Osteoblast (primary cell): ENCODE results near the gene MEIS3. TPM values are rescaled to one million over a fixed set of nuclear protein-coding genes. Genes with fewer than 3 reads are reported as not detected.

Experiments used
- DNase-seq: peaks from one replicate; pipeline ENCODE4 v3.0.0; 2011; ENCODE audit warnings: low spot score, mixed read lengths; ENCODE audit not compliant: insufficient read length; ENCODE audit errors: missing footprints
- H2AFZ ChIP-seq: 2 replicates; pipeline ENCODE4 v1.6.0; 2011; ENCODE audit warnings: mild to moderate bottlenecking, low read length
- H3K27ac ChIP-seq: 2 replicates; pipeline ENCODE4 v1.5.1; 2011; ENCODE audit warnings: mild to moderate bottlenecking, low read depth, low read length, moderate library complexity
- H3K27me3 ChIP-seq: 2 replicates; pipeline ENCODE4 v1.6.0; 2012; ENCODE audit warnings: mild to moderate bottlenecking, control low read depth, inconsistent platforms, low read length, moderate library complexity; ENCODE audit not compliant: insufficient read depth
- H3K36me3 ChIP-seq: 2 replicates; pipeline ENCODE4 v1.5.1; 2011; ENCODE audit warnings: mild to moderate bottlenecking, low read length, control low read depth, moderate library complexity; ENCODE audit not compliant: insufficient read depth
- H3K4me1 ChIP-seq: 2 replicates; pipeline ENCODE4 v1.5.1; 2011; ENCODE audit warnings: mild to moderate bottlenecking, low read length, control low read depth, moderate library complexity; ENCODE audit not compliant: insufficient read depth
- H3K4me2 ChIP-seq: 2 replicates; pipeline ENCODE4 v1.6.0; 2011; ENCODE audit warnings: mild to moderate bottlenecking, low read length; ENCODE audit not compliant: insufficient read depth
- H3K4me3 ChIP-seq: fragments of 200-600 bp; sonication (generic); 3 replicates; pipeline ENCODE4 v1.5.1; 2012; ENCODE audit warnings: mild to moderate bottlenecking, low read length, inconsistent platforms; ENCODE audit not compliant: insufficient read depth
- H3K79me2 ChIP-seq: 2 replicates; pipeline ENCODE4 v1.6.0; 2012; ENCODE audit warnings: mild to moderate bottlenecking, low read length, control low read depth, inconsistent platforms; ENCODE audit not compliant: insufficient read depth
- H3K9me3 ChIP-seq: 2 replicates; pipeline ENCODE4 v1.5.1; 2011; ENCODE audit warnings: low read depth, low read length, control low read depth
- H4K20me1 ChIP-seq: 2 replicates; pipeline ENCODE4 v1.6.0; 2012; ENCODE audit warnings: mild to moderate bottlenecking, low read length, control low read depth; ENCODE audit not compliant: insufficient read depth
- CTCF ChIP-seq: IDR thresholded peaks from 2 replicates; pipeline ENCODE4 v1.5.1; 2011; ENCODE audit warnings: mild to moderate bottlenecking, low read depth, low read length, moderate library complexity; ENCODE audit errors: extremely low read depth
- total RNA-seq: library from RNA; depleted of rRNA; stranded (reverse); fragments of >200 nt; gene quantifications from 2 replicates; pipeline ENCODE4 v1.2.3, GENCODE V29; 2012

MEIS3 gene
- total RNA-seq, 1 donor: 8.3 TPM

- no peak overlapping the region for H2AFZ ChIP-seq
- H3K36me3 ChIP-seq: no peaks in the 10 kb centered on the region
- DNase-seq: no peak
- no peak overlapping the region for H3K27ac ChIP-seq
- H3K27me3 ChIP-seq: peaks cover 72% of the 10 kb centered on the region
- no peak overlapping the region for H3K4me3 ChIP-seq
- H4K20me1 ChIP-seq: no peaks in the 10 kb centered on the region
- no peaks in the 10 kb centered on the region for H3K4me1 ChIP-seq
- no peaks in the 10 kb centered on the region for H3K9me3 ChIP-seq
- TF ChIP-seq CTCF: no peak
- no peak overlapping the region for H3K4me2 ChIP-seq
- no peaks in the 10 kb centered on the region for H3K79me2 ChIP-seq
These were observed 27.5 kb upstream of the MEIS3 start for GRCh38 chr19:47446534-47447469.

GRCh38 chr19:47445937-47446402 lies 26.6 kb upstream of the MEIS3 start:
- Histone ChIP-seq H3K4me2 (no peak overlapping the region), H3K27me3 (peaks cover 71% of the 10 kb centered on the region)
- peak; percentile 77 for DNase-seq

DNA sequence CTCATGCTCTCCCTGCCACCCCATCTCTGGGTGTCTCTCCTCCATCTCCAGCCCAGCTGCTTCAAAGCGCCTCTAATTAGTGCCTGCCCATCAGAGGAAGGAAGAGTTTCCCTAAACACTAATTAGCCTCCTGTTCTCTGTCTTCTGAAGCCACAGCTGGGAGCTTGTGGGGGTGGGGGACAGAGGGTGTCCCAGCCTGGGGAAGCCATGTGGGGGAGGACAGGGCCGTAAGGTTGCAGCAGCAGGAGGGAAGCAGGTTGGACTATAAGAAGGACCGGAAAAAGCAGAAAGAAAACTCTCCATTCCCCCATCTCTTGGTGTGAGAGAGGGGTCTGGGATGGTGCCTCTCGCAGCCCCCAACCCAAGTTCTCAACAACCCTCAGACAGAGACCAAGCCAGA lies 26.2 kb upstream of the MEIS3 start:
- Histone ChIP-seq H3K27me3 (peaks cover 71% of the 10 kb centered on the region), H3K4me2 (no peak overlapping the region), H3K4me3 (no peak overlapping the region), H3K27ac (no peak overlapping the region), H4K20me1 (no peaks in the 10 kb centered on the region), H3K79me2 (no peaks in the 10 kb centered on the region), H3K36me3 (no peaks in the 10 kb centered on the region), H3K9me3 (no peaks in the 10 kb centered on the region), H2AFZ (no peak overlapping the region), H3K4me1 (no peaks in the 10 kb centered on the region)
- no peak for TF ChIP-seq CTCF
- no peak for DNase-seq

More at GRCh38 chr19:47445937-47446402, 26.6 kb upstream of the MEIS3 start:
- Histone ChIP-seq H3K27ac (no peak overlapping the region), H3K4me1 (no peaks in the 10 kb centered on the region), H3K9me3 (no peaks in the 10 kb centered on the region), H3K79me2 (no peaks in the 10 kb centered on the region), H3K4me3 (no peak overlapping the region), H3K36me3 (no peaks in the 10 kb centered on the region), H2AFZ (no peak overlapping the region), H4K20me1 (no peaks in the 10 kb centered on the region)
- TF ChIP-seq CTCF: no peak

DNA sequence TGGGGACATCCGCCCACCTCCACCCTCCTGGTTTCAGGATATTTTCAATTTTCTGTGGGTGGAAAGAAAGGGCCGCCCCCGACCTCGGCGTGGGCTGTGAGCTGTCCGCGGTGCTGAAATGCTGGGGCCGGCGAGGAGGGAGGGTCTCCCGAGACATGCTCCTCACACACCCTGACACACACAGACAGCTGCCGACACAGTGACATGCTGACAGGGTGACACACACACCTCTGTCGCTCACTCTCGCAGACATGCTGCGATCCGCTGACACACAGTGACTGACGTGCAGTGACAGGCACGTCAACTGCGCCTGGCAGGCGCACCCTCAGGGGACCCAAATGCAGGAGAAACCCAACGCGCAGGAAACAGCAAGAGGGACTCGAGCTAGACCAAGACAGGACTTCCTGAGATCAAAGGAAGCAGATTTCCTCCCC lies 25.1 kb upstream of the MEIS3 start:
- Histone ChIP-seq H3K27me3 (peaks cover 65% of the 10 kb centered on the region), H3K9me3 (no peaks in the 10 kb centered on the region), H3K79me2 (no peaks in the 10 kb centered on the region), H3K4me3 (no peak overlapping the region), H3K4me1 (no peaks in the 10 kb centered on the region), H2AFZ (no peak overlapping the region), H3K4me2 (no peak overlapping the region), H3K27ac (no peak overlapping the region), H3K36me3 (no peaks in the 10 kb centered on the region), H4K20me1 (no peaks in the 10 kb centered on the region)
- no peak for TF ChIP-seq CTCF
- peak; percentile 80 for DNase-seq
